GM12878 (cell line): ENCODE results near the gene S100P. TPM values are rescaled to one million over a fixed set of nuclear protein-coding genes. Genes with fewer than 3 reads are reported as not detected.

Experiments used
- E2F8 ChIP-seq: fragments of 450-650 bp; IDR thresholded peaks from 2 replicates; pipeline ENCODE4 v1.6.1; 2018; ENCODE audit warnings: mild to moderate bottlenecking, low read depth, moderate library complexity; ENCODE audit not compliant: partially characterized antibody
- MEF2A ChIP-seq: IDR thresholded peaks from 2 replicates; pipeline ENCODE4 v1.6.1; 2011; ENCODE audit warnings: low read depth, mild to moderate bottlenecking, low read length, moderate library complexity; ENCODE audit not compliant: insufficient read depth
- REST ChIP-seq: IDR thresholded peaks from 2 replicates; pipeline ENCODE4 v1.6.1; 2012; ENCODE audit warnings: mild to moderate bottlenecking, low read depth, low read length
- SUPT20H ChIP-seq: IDR thresholded peaks from 2 replicates; pipeline ENCODE4 v1.6.1; 2011; ENCODE audit warnings: low read depth, mild to moderate bottlenecking, low read length, moderate library complexity, borderline replicate concordance; ENCODE audit not compliant: control insufficient read depth
- TAF1 ChIP-seq: IDR thresholded peaks from 2 replicates; pipeline ENCODE4 v1.6.1; 2011; ENCODE audit warnings: mild to moderate bottlenecking, low read depth, low read length, borderline replicate concordance
- ZSCAN29 ChIP-seq: fragments of 450-650 bp; IDR thresholded peaks from 2 replicates; pipeline ENCODE4 v1.6.1; 2017; ENCODE audit warnings: mild to moderate bottlenecking, moderate library complexity
- polyA plus RNA-seq, 11 experiments: library from polyadenylated mRNA; depleted of rRNA in 4 of 11; unstranded in 6 of 11; stranded (reverse) in 5 of 11; fragments of >200 nt; fragmentation: Nextera tagmentation in 4 of 11; fragmentation: Illumina TruSeq in 1 of 11; extraction: Ambion mirVana in 4 of 11; extraction: Trizol in 1 of 11; gene quantifications; 1 replicate in 1 of 11; 2 replicates in 10 of 11; pipeline versions ENCODE4 v1.2.1 to v1.2.3, GENCODE V29; 2011 to 2016; ENCODE audit warnings: inconsistent platforms in 2 of 11, missing spikeins in 2 of 11, low read depth in 1 of 11
- total RNA-seq, 4 experiments: library from RNA; depleted of rRNA in 3 of 4; stranded (reverse); fragments of >200 nt in 3 of 4; fragmentation: Illumina TruSeq in 1 of 4; extraction: Trizol in 1 of 4; gene quantifications; 2 replicates each; pipeline versions ENCODE4 v1.2.1 to v1.2.3, GENCODE V29; 2013 to 2021
- TF ChIP-seq, protein P1 (sequence below), 3 experiments: IDR thresholded peaks in 2 of 3; conservative IDR thresholded peaks in 1 of 3; 2 replicates each; pipeline ENCODE4 v1.5.1; 2011; ENCODE audit warnings: low read depth in 3 of 3, low read length in 3 of 3, mild to moderate bottlenecking in 3 of 3, control low read depth in 2 of 3, moderate library complexity in 2 of 3, inconsistent platforms in 1 of 3, mixed read lengths in 1 of 3; ENCODE audit not compliant: control insufficient read depth in 2 of 3, insufficient read depth in 1 of 3; ENCODE audit errors: extremely low read depth in 1 of 3

Gene S100P
- total and polyA plus RNA-seq, 10 of the 15 experiments (the other 5 are each of a cell fraction or from before 2014, with no cell fraction given), result 0.90 TPM; not detected in 9

GRCh38 chr4:6657242-6658208 is 36.2 kb upstream of the S100P start (continued):
- TF ChIP-seq E2F8 (no peak), REST (no peak), TAF1 (no peak), ZSCAN29 (no peak), SUPT20H (no peak), MEF2A (no peak)
- TF ChIP-seq, protein P1, sequence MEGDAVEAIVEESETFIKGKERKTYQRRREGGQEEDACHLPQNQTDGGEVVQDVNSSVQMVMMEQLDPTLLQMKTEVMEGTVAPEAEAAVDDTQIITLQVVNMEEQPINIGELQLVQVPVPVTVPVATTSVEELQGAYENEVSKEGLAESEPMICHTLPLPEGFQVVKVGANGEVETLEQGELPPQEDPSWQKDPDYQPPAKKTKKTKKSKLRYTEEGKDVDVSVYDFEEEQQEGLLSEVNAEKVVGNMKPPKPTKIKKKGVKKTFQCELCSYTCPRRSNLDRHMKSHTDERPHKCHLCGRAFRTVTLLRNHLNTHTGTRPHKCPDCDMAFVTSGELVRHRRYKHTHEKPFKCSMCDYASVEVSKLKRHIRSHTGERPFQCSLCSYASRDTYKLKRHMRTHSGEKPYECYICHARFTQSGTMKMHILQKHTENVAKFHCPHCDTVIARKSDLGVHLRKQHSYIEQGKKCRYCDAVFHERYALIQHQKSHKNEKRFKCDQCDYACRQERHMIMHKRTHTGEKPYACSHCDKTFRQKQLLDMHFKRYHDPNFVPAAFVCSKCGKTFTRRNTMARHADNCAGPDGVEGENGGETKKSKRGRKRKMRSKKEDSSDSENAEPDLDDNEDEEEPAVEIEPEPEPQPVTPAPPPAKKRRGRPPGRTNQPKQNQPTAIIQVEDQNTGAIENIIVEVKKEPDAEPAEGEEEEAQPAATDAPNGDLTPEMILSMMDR (IDR thresholded peaks at IDR 0.05 in 2 of 3, conservative IDR thresholded peaks at IDR 0.05 in 1 of 3; ENCODE audit: control insufficient read depth in 2 of 3, extremely low read depth in 1 of 3, insufficient read depth in 1 of 3, low read depth in 3 of 3, low read length in 3 of 3), result no peak
